ENCODE data around the gene COL18A1.

COL18A1 gene

DNA sequence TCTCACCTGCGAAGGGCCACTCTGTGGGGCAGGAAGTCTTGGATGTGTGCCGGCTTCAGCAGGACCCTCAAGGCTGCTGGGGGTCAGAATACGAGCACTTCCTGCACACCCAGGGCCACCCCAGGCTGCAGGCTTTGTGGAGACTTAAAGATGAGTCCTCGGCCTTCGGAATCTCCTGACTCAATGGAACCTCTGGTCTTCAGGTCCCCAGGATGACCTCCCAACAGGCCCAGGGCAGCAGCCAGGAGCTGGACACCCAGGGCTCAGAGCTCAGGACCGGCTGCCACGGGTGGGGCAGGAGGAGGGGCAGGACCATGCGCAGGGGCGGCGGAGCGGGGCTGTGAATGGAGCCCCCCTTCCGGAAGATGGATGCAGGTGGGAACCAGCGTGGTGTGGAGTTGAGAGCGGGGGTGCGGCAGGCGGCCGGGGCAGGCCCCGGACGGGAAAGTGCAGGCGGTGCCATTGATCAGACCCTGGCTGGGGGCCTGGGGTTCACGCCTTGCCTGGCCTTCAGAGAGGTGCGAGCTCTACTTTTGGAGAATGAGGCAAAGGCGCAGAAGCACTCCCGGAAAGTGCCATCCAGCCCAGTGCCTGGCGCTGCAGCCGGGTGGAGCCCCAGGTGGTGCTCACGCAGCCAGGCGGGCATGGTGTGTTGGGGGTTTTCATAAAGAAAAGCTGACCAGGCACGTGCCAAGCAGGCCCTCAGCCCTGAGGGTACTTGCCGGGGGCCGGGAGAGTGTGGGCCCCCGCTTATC, 10.4 kb downstream of the COL18A1 start:
- DNase-seq (ENCODE audit: low read depth) = no peak
- no peak overlapping the region for H3K4me3 ChIP-seq (ENCODE audit: control insufficient read depth, low read depth, low read length)
- TF ChIP-seq, protein P1, sequence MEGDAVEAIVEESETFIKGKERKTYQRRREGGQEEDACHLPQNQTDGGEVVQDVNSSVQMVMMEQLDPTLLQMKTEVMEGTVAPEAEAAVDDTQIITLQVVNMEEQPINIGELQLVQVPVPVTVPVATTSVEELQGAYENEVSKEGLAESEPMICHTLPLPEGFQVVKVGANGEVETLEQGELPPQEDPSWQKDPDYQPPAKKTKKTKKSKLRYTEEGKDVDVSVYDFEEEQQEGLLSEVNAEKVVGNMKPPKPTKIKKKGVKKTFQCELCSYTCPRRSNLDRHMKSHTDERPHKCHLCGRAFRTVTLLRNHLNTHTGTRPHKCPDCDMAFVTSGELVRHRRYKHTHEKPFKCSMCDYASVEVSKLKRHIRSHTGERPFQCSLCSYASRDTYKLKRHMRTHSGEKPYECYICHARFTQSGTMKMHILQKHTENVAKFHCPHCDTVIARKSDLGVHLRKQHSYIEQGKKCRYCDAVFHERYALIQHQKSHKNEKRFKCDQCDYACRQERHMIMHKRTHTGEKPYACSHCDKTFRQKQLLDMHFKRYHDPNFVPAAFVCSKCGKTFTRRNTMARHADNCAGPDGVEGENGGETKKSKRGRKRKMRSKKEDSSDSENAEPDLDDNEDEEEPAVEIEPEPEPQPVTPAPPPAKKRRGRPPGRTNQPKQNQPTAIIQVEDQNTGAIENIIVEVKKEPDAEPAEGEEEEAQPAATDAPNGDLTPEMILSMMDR (conservative IDR thresholded peaks at IDR 0.05; ENCODE audit: control insufficient read depth, insufficient read depth, low read depth, low read length) = no peak

DNA sequence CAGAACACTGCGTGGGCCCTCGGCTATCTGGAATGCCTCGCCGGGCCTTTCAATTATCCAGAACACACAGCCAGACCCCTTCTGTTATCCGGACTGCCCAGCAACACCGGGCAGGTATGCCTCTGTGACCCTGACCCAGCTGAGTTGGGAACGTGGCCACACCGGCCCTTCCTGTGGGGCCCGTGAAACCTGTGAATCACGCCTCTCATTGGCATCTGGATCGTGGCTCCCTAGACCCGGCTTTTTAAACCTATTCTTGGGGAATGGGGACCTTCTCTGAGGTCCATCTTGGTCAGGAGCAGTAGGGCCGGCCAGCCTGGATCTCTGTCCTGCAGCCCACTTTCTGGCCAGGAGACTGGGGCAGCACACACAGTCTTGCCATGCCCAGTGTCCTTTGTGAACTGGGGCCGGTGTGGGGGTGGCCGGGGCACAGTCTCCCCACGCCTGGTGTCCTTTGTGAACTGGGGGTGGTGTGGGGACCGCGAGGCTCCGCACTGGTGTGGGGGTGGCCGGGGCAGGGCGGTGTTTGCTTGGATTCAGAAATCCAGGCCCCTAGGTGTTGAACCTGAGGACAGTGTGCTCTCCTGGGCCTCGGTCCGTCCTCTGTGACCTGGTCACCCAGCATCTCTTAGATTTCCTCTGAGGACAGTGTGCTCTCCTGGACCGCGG, 11.1 kb downstream of the COL18A1 start:
- TF ChIP-seq, protein P1 (conservative IDR thresholded peaks at IDR 0.05; ENCODE audit: control insufficient read depth, insufficient read depth, low read depth, low read length) = no peak
- no peak overlapping the region for H3K4me3 ChIP-seq (ENCODE audit: control insufficient read depth, low read depth, low read length)
- no peak for DNase-seq (ENCODE audit: low read depth)

DNA sequence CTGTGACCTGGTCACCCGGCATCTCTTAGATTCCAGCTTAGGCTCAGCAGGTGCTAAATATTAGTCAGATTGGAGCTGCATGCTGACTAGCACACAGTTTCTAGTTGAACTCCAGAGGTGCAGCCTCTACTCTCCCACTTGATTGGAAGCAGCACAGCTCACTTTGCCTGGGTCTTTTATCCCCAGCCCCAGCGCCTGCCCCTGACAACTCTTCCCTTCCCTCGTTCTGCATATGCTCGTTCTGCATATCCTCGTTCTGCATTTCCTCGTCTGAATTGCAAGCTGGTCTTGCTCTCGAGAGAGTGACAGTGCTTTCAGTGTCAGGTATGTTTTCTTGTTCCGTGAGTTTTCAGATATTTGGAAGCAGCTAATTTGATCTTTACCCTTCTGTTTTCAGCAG, 11.7 kb downstream of the COL18A1 start:
- DNase-seq (ENCODE audit: low read depth) = no peak
- no peak overlapping the region for H3K4me3 ChIP-seq (ENCODE audit: control insufficient read depth, low read depth, low read length)
- TF ChIP-seq, protein P1 (conservative IDR thresholded peaks at IDR 0.05; ENCODE audit: control insufficient read depth, insufficient read depth, low read depth, low read length) = no peak

DNA sequence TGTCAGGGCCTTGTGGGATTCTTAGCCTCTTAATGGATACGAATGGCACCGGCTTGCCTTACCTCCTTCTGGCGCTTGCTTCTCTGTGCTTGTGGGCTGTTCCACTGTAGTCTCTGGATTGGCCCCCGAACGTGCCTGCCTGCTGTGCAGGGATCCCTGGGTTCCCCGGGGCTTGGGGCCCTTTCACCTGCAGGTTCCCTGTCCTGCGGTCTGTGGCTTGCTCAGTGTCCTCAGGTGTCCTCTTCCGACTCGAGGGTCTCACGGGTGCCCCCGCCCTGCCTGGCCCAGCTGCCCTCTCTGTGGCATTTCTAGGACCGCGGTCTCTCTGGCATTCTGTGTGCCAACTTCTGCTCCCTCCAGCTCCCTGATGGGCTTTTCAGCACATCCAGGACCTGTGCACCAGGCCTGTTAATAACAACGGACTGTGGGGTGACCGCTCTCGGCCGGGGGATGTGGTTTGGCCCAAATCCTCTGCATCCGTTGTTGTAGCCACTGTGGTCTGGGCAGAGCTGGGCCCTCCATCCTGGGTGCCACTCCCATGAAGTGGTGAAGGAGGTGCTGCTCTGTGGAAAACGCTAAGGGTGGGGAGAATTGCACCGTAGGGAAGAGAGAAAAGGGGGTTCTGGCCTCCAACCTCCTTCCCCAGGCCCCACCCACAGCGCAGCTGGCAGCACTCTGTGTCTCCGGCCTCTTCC, 12.4 kb downstream of the COL18A1 start:
- no peak for DNase-seq (ENCODE audit: low read depth)
- H3K4me3 ChIP-seq (ENCODE audit: control insufficient read depth, low read depth, low read length) = no peak overlapping the region
- TF ChIP-seq, protein P1 (conservative IDR thresholded peaks at IDR 0.05; ENCODE audit: control insufficient read depth, insufficient read depth, low read depth, low read length) = no peak

DNA sequence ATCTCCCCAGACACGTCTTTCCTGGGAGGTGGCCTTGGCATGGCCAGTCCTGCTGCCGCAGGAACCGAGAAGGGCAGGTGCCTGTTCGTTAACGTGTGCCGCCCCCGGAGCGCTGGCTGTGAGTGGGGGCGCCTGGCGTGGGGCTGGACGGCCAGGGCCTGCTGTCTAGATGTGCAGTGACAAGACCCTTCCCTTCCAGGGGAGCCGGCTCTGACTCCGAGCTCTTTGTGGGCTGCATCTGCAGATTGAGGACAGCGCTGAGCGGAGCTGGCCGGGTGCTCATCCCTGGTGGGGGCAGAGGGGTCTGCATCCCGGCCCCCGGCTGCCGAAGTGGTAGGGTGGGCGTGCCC, 13.0 kb downstream of the COL18A1 start:
- no peak overlapping the region for H3K4me3 ChIP-seq (ENCODE audit: control insufficient read depth, low read depth, low read length)
- DNase-seq (ENCODE audit: low read depth) = no peak
- TF ChIP-seq, protein P1 (conservative IDR thresholded peaks at IDR 0.05; ENCODE audit: control insufficient read depth, insufficient read depth, low read depth, low read length) = no peak

DNA sequence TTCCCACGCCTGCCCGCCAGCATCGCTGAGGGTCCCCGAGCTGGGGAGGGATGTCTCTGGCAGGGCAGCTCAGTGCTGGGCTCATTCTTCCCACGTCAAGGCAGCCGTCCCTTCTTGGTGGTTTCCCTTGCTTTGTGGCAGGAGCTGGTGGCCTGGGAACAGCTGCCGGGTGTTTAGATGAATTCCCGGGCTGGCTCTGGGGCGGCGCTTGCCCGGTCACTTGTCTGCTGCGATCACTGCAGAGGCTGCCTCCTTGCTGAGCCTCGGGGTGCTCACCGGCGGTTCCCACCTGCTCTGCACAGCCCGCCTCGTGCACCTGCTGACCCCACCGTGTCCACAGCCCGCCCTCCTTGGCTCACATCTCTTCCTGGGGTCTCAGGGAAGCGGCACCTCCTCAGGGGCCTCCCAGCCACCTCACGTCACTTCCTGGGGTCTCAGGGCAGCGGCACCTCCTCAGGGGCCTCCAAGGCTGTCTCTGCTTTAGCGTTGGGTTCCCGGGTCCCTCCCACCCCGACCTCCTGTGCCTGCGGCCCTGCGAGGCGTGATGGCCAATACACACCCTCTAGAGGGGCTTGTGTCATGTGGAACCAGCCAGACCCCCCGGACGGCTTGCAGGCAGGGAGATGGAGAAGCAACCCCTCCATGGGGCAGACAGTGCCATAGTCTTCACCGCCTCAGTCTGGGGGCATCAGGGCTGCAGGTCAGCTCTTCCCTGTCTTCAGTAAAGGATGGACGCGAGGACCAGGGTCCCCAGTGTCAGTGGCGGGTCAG, 13.5 kb downstream of the COL18A1 start:
- TF ChIP-seq, protein P1 (conservative IDR thresholded peaks at IDR 0.05; ENCODE audit: control insufficient read depth, insufficient read depth, low read depth, low read length) = no peak
- H3K4me3 ChIP-seq (ENCODE audit: control insufficient read depth, low read depth, low read length) = no peak overlapping the region
- no peak for DNase-seq (ENCODE audit: low read depth)

Data from fibroblast of mammary gland (primary cell).